ENCODE data around the gene SIL1.
"Not testable (repeated sequence)": the region's sequence is repeated elsewhere in the genome, so short reads cannot be mapped to it uniquely, and the experiment has no call there.

SIL1 gene

GRCh38 chr5:139012176-139012575, 186.0 kb downstream of the SIL1 start:
- Mint-ChIP-seq H3K4me3 (no peak overlapping the region), H3K9me3 (peaks cover 2% of the 10 kb centered on the region), H3K27ac (no peak overlapping the region), H3K27me3 (no peaks in the 10 kb centered on the region), H3K36me3 (peaks cover 55% of the 10 kb centered on the region), H3K4me1 (no peaks in the 10 kb centered on the region)
- no peak for ATAC-seq

GRCh38 chr5:139011156-139011555, 187.0 kb downstream of the SIL1 start:
- not testable (repeated sequence) for H3K4me1 Mint-ChIP-seq, H3K27me3 Mint-ChIP-seq, ATAC-seq, H3K4me3 Mint-ChIP-seq, H3K9me3 Mint-ChIP-seq, H3K27ac Mint-ChIP-seq
- peaks cover 45% of the 10 kb centered on the region for H3K36me3 Mint-ChIP-seq

DNA sequence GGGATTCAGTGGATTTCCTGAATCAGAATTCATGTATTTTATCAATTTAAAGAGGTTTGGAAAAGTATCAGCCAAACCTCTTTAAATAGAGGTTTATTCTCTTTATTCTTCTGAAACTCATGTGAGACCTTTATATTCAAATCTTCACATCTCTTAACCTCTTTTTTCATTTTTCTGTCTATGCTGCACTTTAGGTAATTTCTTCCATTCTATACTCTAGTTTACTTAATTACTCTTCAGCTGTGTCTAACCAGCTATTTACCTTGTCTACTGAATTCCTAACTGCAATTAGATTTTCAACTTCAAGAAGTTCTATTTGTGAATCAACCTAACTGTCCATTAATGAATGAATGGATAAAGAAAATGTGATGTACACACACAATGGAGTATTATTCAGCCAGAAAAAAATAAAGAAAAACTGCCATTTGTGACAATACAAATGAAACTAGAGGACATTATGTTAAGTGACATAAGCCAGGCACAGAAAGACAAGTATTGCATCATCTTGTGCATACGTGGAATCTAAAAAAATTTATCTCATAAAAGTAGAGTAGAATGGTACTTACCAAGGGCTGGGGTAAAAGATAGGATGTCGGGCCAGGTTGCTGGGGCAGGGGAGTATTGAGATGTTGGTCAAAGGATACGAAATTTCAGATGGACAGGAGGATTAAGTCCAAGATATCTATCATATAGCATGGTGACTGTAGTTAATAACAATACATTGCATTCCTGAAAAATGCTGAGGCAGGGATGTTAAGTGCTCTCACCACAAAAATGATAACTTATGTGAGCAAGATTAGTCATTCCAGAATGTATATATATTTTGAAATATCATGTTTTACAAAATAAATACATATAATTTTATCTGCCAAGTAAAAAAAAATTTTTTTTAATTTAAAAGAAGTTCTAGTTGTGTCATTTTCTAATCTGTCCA, 193.5 kb downstream of the SIL1 start:
- H3K36me3 Mint-ChIP-seq, result peaks cover 24% of the 10 kb centered on the region
- H3K4me3 Mint-ChIP-seq, result no peak overlapping the region
- no peaks in the 10 kb centered on the region for H3K27me3 Mint-ChIP-seq
- H3K4me1 Mint-ChIP-seq, result no peaks in the 10 kb centered on the region
- no peak for ATAC-seq
- no peaks in the 10 kb centered on the region for H3K9me3 Mint-ChIP-seq
- no peak overlapping the region for H3K27ac Mint-ChIP-seq

GRCh38 chr5:138999674-139000073, 198.5 kb downstream of the SIL1 start:
- Mint-ChIP-seq H3K4me3 (no peak overlapping the region), H3K27me3 (no peaks in the 10 kb centered on the region), H3K9me3 (peaks cover 10% of the 10 kb centered on the region), H3K27ac (no peak overlapping the region), H3K4me1 (no peaks in the 10 kb centered on the region), H3K36me3 (peaks cover 50% of the 10 kb centered on the region)
- no peak for ATAC-seq

DNA sequence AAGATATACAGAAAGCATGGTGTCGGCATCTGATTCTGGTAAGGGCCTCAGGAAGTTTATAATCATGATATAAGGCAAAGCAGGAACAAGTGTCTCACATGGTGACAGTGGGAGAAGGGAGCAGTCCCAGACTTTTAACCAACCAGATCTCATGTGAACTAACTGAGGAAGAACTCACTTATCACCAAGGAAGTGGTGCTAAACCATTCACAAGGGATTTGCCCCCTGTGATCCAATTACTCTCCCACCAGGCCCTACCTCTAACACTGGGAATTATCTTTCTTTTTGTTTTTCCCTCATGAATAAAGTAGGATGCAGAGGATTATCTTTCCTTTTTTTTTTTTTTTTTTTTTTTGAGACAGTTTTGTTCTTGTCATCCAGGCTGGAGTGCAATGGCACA, 199.6 kb downstream of the SIL1 start:
- Mint-ChIP-seq H3K4me3 (no peak overlapping the region), H3K27me3 (no peaks in the 10 kb centered on the region), H3K36me3 (peaks cover 45% of the 10 kb centered on the region), H3K9me3 (peaks cover 10% of the 10 kb centered on the region), H3K4me1 (no peaks in the 10 kb centered on the region), H3K27ac (no peak overlapping the region)
- ATAC-seq, result no peak

- H3K9me3 Mint-ChIP-seq, result peaks cover 10% of the 10 kb centered on the region
- H3K27ac Mint-ChIP-seq, result no peak overlapping the region
- no peak overlapping the region for H3K4me3 Mint-ChIP-seq
- peaks cover 36% of the 10 kb centered on the region for H3K36me3 Mint-ChIP-seq
- no peak for ATAC-seq
- H3K27me3 Mint-ChIP-seq, result no peaks in the 10 kb centered on the region
- H3K4me1 Mint-ChIP-seq, result no peaks in the 10 kb centered on the region
These were observed 202.0 kb downstream of the SIL1 start for GRCh38 chr5:138996120-138996519.

- H3K27me3 Mint-ChIP-seq, result no peaks in the 10 kb centered on the region
These were observed 207.1 kb downstream of the SIL1 start for GRCh38 chr5:138990986-138991590.

DNA sequence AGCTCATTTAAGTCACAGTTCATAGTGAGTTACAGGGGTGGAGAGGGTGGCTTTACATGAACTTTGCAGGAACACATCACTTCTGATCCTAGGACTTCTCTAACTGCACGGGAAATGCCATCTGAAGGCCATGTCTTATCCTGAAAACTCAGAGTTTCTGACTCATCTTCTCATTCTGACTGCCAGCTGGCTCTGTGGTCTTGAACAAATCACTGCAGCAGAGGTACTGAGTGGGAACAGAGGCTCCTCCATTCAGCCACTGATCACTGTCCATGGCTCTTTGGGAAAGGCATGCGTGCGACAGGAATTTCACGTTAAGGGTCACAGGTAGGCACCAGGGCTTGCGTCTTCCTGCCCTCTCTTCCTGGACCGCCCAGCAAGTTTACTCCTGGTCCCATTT, 208.4 kb downstream of the SIL1 start:
- Mint-ChIP-seq H3K9me3 (no peaks in the 10 kb centered on the region), H3K27me3 (no peaks in the 10 kb centered on the region), H3K4me3 (no peak overlapping the region), H3K27ac (no peak overlapping the region), H3K36me3 (peaks cover 5% of the 10 kb centered on the region), H3K4me1 (no peaks in the 10 kb centered on the region)
- no peak for ATAC-seq

More at GRCh38 chr5:138990986-138991590, 207.1 kb downstream of the SIL1 start:
- Mint-ChIP-seq H3K9me3 (peaks cover 2% of the 10 kb centered on the region), H3K27ac (no peak overlapping the region), H3K4me1 (no peaks in the 10 kb centered on the region), H3K36me3 (peaks cover 13% of the 10 kb centered on the region), H3K4me3 (no peak overlapping the region)
- no peak for ATAC-seq

GRCh38 chr5:138986186-138986800, 211.9 kb downstream of the SIL1 start:
- Mint-ChIP-seq H3K27me3 (no peaks in the 10 kb centered on the region), H3K4me1 (no peaks in the 10 kb centered on the region), H3K27ac (no peak overlapping the region), H3K36me3 (peaks cover 10% of the 10 kb centered on the region), H3K9me3 (no peaks in the 10 kb centered on the region), H3K4me3 (no peak overlapping the region)
- ATAC-seq, result no peak

GRCh38 chr5:138985683-138986082, 212.5 kb downstream of the SIL1 start:
- no peaks in the 10 kb centered on the region for H3K27me3 Mint-ChIP-seq
- peaks cover 10% of the 10 kb centered on the region for H3K36me3 Mint-ChIP-seq
- no peaks in the 10 kb centered on the region for H3K4me1 Mint-ChIP-seq
- ATAC-seq, result no peak
- no peak overlapping the region for H3K27ac Mint-ChIP-seq
- H3K4me3 Mint-ChIP-seq, result no peak overlapping the region
- H3K9me3 Mint-ChIP-seq, result no peaks in the 10 kb centered on the region

DNA sequence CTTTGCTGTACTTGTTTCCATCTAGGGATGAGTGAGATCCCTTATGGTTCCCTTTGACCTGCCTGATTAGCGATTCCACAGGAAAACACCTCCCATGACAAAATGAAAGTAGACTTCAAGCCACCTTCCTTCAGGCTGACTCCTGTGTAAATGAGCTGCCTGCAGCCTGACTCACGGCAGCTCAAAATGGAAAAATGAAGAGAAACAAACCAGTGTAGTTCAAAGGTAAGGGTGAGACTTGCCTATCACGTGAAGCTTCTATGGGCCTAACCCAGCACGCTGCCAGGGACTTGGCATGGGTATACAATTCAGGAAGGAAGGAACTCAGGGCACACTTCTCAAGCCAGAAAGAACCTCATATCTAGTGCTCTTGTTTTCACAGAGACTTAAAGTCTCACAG, 212.9 kb downstream of the SIL1 start:
- ATAC-seq, result no peak
- Mint-ChIP-seq H3K4me3 (no peak overlapping the region), H3K27ac (no peak overlapping the region), H3K4me1 (no peaks in the 10 kb centered on the region), H3K27me3 (no peaks in the 10 kb centered on the region), H3K36me3 (peaks cover 12% of the 10 kb centered on the region), H3K9me3 (no peaks in the 10 kb centered on the region)

- no peak for ATAC-seq
- Mint-ChIP-seq H3K27me3 (no peaks in the 10 kb centered on the region), H3K27ac (no peak overlapping the region), H3K4me3 (no peak overlapping the region), H3K9me3 (no peaks in the 10 kb centered on the region), H3K4me1 (no peaks in the 10 kb centered on the region), H3K36me3 (peaks cover 15% of the 10 kb centered on the region)
These were observed 214.2 kb downstream of the SIL1 start for GRCh38 chr5:138983984-138984383.

GRCh38 chr5:138981586-138981985, 216.6 kb downstream of the SIL1 start:
- no peaks in the 10 kb centered on the region for H3K9me3 Mint-ChIP-seq
- no peak overlapping the region for H3K27ac Mint-ChIP-seq
- ATAC-seq, result no peak
- H3K4me1 Mint-ChIP-seq, result no peaks in the 10 kb centered on the region
- H3K27me3 Mint-ChIP-seq, result no peaks in the 10 kb centered on the region
- no peak overlapping the region for H3K4me3 Mint-ChIP-seq
- H3K36me3 Mint-ChIP-seq, result peaks cover 10% of the 10 kb centered on the region

GRCh38 chr5:138981131-138981530, 217.0 kb downstream of the SIL1 start:
- H3K4me3 Mint-ChIP-seq, result no peak overlapping the region
- H3K4me1 Mint-ChIP-seq, result no peaks in the 10 kb centered on the region
- no peaks in the 10 kb centered on the region for H3K9me3 Mint-ChIP-seq
- no peaks in the 10 kb centered on the region for H3K27me3 Mint-ChIP-seq
- ATAC-seq, result no peak
- H3K36me3 Mint-ChIP-seq, result peaks cover 10% of the 10 kb centered on the region
- H3K27ac Mint-ChIP-seq, result no peak overlapping the region

DNA sequence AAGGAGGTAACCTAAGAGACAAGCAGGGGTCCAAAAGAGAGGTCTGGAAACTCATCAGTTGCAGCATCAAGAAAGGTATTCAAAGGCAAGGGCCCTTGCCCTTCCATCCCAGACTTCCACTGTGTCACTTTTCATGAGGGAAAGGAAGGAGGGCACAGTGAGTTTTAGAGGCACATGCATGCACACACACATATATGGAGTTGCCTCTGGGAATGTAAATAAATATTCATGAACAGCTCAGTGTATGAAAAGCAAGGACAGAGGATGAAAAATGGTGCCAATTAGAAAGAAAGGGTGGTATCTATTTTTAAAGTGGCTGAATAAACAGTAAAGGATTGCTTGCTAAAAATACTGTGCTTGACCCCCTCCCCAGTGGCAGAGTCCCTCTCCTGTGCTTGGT, 217.7 kb downstream of the SIL1 start:
- peaks cover 10% of the 10 kb centered on the region for H3K36me3 Mint-ChIP-seq
- H3K4me3 Mint-ChIP-seq, result no peak overlapping the region
- H3K27ac Mint-ChIP-seq, result no peak overlapping the region
- no peak for ATAC-seq
- H3K4me1 Mint-ChIP-seq, result peaks cover 4% of the 10 kb centered on the region
- H3K9me3 Mint-ChIP-seq, result no peaks in the 10 kb centered on the region
- H3K27me3 Mint-ChIP-seq, result no peaks in the 10 kb centered on the region

Measured in stimulated activated memory B cell treated with anti-CD40 and anti-IgM and Interleukin-4, amounts not matched to agents 10 μg/mL and 1 μg/mL and 100 μg/mL, for 72 hours (primary cell).